WTC11 (cell line): ENCODE measurements around the gene CCDC152.

Source experiments
- CTCF ChIP-seq: fragments of 200-600 bp; IDR thresholded peaks from 2 replicates; pipeline ENCODE4 v1.8.0; 2022; ENCODE audit warnings: antibody characterized with exemption
- ETV6 ChIP-seq: sonication (generic); formaldehyde crosslinking; IDR thresholded peaks from 2 replicates; pipeline ENCODE4 v1.8.1; 2022; ENCODE audit warnings: mild to moderate bottlenecking, missing genetic modification reagents
- ZBTB21 ChIP-seq: sonication (generic); formaldehyde crosslinking; IDR thresholded peaks from 2 replicates; pipeline ENCODE4 v1.8.1; 2023; ENCODE audit warnings: mild to moderate bottlenecking, missing genetic modification reagents, borderline replicate concordance
- ZNF671 ChIP-seq: fragments of 250-450 bp; sonication (Bioruptor Pico); IDR thresholded peaks from 2 replicates; pipeline ENCODE4 v1.8.0; 2021; ENCODE audit warnings: mild to moderate bottlenecking
- TF ChIP-seq, protein P1 (sequence below): sonication (generic); formaldehyde crosslinking; IDR thresholded peaks from 2 replicates; pipeline ENCODE4 v1.8.1; 2022; ENCODE audit warnings: low read depth, missing genetic modification reagents, borderline replicate concordance
- TF ChIP-seq, protein P2 (sequence below): sonication (generic); formaldehyde crosslinking; IDR thresholded peaks from 2 replicates; pipeline ENCODE4 v1.8.1; 2023; ENCODE audit warnings: mild to moderate bottlenecking, missing genetic modification reagents, moderate library complexity

GRCh38 chr5:42761791-42762190, 5.2 kb downstream of the CCDC152 start:
- TF ChIP-seq, protein P1, sequence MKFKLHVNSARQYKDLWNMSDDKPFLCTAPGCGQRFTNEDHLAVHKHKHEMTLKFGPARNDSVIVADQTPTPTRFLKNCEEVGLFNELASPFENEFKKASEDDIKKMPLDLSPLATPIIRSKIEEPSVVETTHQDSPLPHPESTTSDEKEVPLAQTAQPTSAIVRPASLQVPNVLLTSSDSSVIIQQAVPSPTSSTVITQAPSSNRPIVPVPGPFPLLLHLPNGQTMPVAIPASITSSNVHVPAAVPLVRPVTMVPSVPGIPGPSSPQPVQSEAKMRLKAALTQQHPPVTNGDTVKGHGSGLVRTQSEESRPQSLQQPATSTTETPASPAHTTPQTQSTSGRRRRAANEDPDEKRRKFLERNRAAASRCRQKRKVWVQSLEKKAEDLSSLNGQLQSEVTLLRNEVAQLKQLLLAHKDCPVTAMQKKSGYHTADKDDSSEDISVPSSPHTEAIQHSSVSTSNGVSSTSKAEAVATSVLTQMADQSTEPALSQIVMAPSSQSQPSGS (CRISPR knock-in tag) = no peak
- TF ChIP-seq CTCF = no peak
- no peak for TF ChIP-seq ZNF671 (CRISPR knock-in tag)
- TF ChIP-seq, protein P2, sequence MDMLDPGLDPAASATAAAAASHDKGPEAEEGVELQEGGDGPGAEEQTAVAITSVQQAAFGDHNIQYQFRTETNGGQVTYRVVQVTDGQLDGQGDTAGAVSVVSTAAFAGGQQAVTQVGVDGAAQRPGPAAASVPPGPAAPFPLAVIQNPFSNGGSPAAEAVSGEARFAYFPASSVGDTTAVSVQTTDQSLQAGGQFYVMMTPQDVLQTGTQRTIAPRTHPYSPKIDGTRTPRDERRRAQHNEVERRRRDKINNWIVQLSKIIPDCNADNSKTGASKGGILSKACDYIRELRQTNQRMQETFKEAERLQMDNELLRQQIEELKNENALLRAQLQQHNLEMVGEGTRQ (CRISPR knock-in tag) = no peak
- TF ChIP-seq ZBTB21 (CRISPR knock-in tag) = no peak
- TF ChIP-seq ETV6 = no peak
